ENCODE data around the gene DCAF12. TPM values are rescaled to one million over a fixed set of nuclear protein-coding genes. Genes with fewer than 3 reads are reported as not detected.

The DCAF12 gene
- total RNA-seq, 2 donors from 2014 or later, result 16.1 to 20.2 TPM

Other genes starting within 250 kb of the DCAF12 start
- 10 to 100 TPM; 21.7 to 23.0 TPM for gene UBAP2, start 77.8 kb downstream of the DCAF12 start, total RNA-seq
- 10 to 100 TPM; 39.9 to 46.0 TPM for gene UBAP1, start 52.3 kb upstream of the DCAF12 start, total RNA-seq
- gene KIF24, start 202.6 kb upstream of the DCAF12 start, total RNA-seq, result under 1 TPM; 0.34 to 0.59 TPM
- gene NUDT2, start 202.9 kb upstream of the DCAF12 start, total RNA-seq, result 10 to 100 TPM; 15.8 to 22.4 TPM